H1 (cell line): ENCODE data around the gene SLC4A1AP. TPM values are rescaled to one million over a fixed set of nuclear protein-coding genes. Genes with fewer than 3 reads are reported as not detected.

Experiments used
- ASH2L ChIP-seq: fragments of 200-600, 300-600 bp; sonication (generic); IDR thresholded peaks from one replicate; pipeline ENCODE4 v1.7.1; 2017; ENCODE audit warnings: low read length
- ATF3 ChIP-seq: IDR thresholded peaks from 2 replicates; pipeline ENCODE4 v1.6.1; 2011; ENCODE audit warnings: low read depth, mild to moderate bottlenecking, low read length; ENCODE audit not compliant: insufficient read depth
- BACH1 ChIP-seq: IDR thresholded peaks from 2 replicates; pipeline ENCODE4 v1.6.1; 2012; ENCODE audit warnings: low read length, improper control_type of control experiment
- CBX5 ChIP-seq: fragments of 300-800, 300-1000 bp; sonication (generic); IDR thresholded peaks from 2 replicates; pipeline ENCODE4 v1.7.1; 2016; ENCODE audit warnings: antibody characterized with exemption, low read length, low read depth
- CHD1 ChIP-seq: IDR thresholded peaks from 2 replicates; pipeline ENCODE4 v1.6.1; 2012; ENCODE audit warnings: low read depth, low read length, improper control_type of control experiment
- CREB1 ChIP-seq: IDR thresholded peaks from 2 replicates; pipeline ENCODE4 v1.6.1; 2012; ENCODE audit warnings: inconsistent platforms
- HDAC2 ChIP-seq, 2 experiments: fragments of 300-600 bp in 1 of 2; sonication (generic) in 1 of 2; IDR thresholded peaks; 2 replicates each; pipeline ENCODE4 v1.6.1; 2011 to 2012; ENCODE audit warnings: low read depth in 2 of 2, low read length in 2 of 2, mild to moderate bottlenecking in 2 of 2, moderate library complexity in 2 of 2, borderline replicate concordance in 1 of 2, inconsistent platforms in 1 of 2
- JUN ChIP-seq: IDR thresholded peaks from 2 replicates; pipeline ENCODE4 v1.6.1; 2011; ENCODE audit warnings: low read depth, mild to moderate bottlenecking, improper control_type of control experiment, low read length
- NANOG ChIP-seq: IDR thresholded peaks from 2 replicates; pipeline ENCODE4 v1.6.1; 2011; ENCODE audit warnings: low read length, low read depth, mild to moderate bottlenecking, inconsistent platforms; ENCODE audit not compliant: insufficient read depth, poor library complexity, severe bottlenecking
- NRF1 ChIP-seq: IDR thresholded peaks from 2 replicates; pipeline ENCODE4 v1.6.1; 2011; ENCODE audit warnings: mild to moderate bottlenecking, low read depth, low read length, improper control_type of control experiment
- PHF8 ChIP-seq: fragments of 200-600 bp; sonication (generic); conservative IDR thresholded peaks from 2 replicates; pipeline ENCODE4 v1.7.1; 2012; ENCODE audit warnings: low read depth, mild to moderate bottlenecking, inconsistent platforms, low read length, moderate library complexity
- POU5F1 ChIP-seq: IDR thresholded peaks from 2 replicates; pipeline ENCODE4 v1.6.1; 2011; ENCODE audit warnings: low read depth, mild to moderate bottlenecking, low read length, moderate library complexity
- RXRA ChIP-seq: IDR thresholded peaks from 2 replicates; pipeline ENCODE4 v1.6.1; 2011; ENCODE audit warnings: low read depth, mild to moderate bottlenecking, low read length, moderate library complexity; ENCODE audit not compliant: insufficient read depth
- SIN3A ChIP-seq, 2 experiments: IDR thresholded peaks in 1 of 2; conservative IDR thresholded peaks in 1 of 2; 2 replicates each; pipeline ENCODE4 v1.6.1; 2011 to 2012; ENCODE audit warnings: low read length in 2 of 2, improper control_type of control experiment in 1 of 2, low read depth in 1 of 2, mild to moderate bottlenecking in 1 of 2
- SIRT6 ChIP-seq: IDR thresholded peaks from one replicate; pipeline ENCODE4 v1.7.1; 2012; ENCODE audit warnings: low read length, inconsistent platforms
- SIX5 ChIP-seq: IDR thresholded peaks from 2 replicates; pipeline ENCODE4 v1.6.1; 2011; ENCODE audit warnings: mild to moderate bottlenecking, low read depth, low read length
- SP2 ChIP-seq: IDR thresholded peaks from 2 replicates; pipeline ENCODE4 v1.6.1; 2012; ENCODE audit warnings: mild to moderate bottlenecking, low read length, inconsistent platforms
- SP4 ChIP-seq: IDR thresholded peaks from 2 replicates; pipeline ENCODE4 v1.6.1; 2012; ENCODE audit warnings: low read length, inconsistent platforms
- SRF ChIP-seq: IDR thresholded peaks from 2 replicates; pipeline ENCODE4 v1.6.1; 2011; ENCODE audit warnings: mild to moderate bottlenecking, low read depth, low read length, moderate library complexity
- SUZ12 ChIP-seq: fragments of 200-600 bp; sonication (generic); IDR thresholded peaks from 2 replicates; pipeline ENCODE4 v1.6.1; 2012; ENCODE audit warnings: mild to moderate bottlenecking, inconsistent platforms, low read length, moderate library complexity, mixed read lengths
- TAF7 ChIP-seq: optimal IDR thresholded peaks from 2 replicates; pipeline ENCODE3; 2011; ENCODE audit warnings: low read depth, mild to moderate bottlenecking, inconsistent platforms, low read length, moderate library complexity, borderline replicate concordance
- USF2 ChIP-seq: IDR thresholded peaks from 2 replicates; pipeline ENCODE4 v1.6.1; 2011; ENCODE audit warnings: low read length, improper control_type of control experiment
- polyA plus RNA-seq, 7 experiments: library from polyadenylated mRNA; depleted of rRNA in 3 of 7; stranded (reverse) in 5 of 7; unstranded in 2 of 7; fragments of >200 nt in 5 of 7; fragments of 200-250 nt in 2 of 7; gene quantifications; 1 replicate in 5 of 7; 2 replicates in 1 of 7; 4 replicates in 1 of 7; pipeline versions ENCODE4 v1.2.1 to v1.2.3, GENCODE V29; 2011 to 2013; ENCODE audit warnings: missing spikeins in 2 of 7, mixed read lengths in 2 of 7
- total RNA-seq: library from RNA; stranded (reverse); fragmentation: NEBNext Ultra II Directional; extraction: Animal tissue kit (Norgen Biotek cat#: 25700); gene quantifications from 2 replicates; pipeline ENCODE4 v1.2.1, GENCODE V29; 2021

The SLC4A1AP gene
- total and polyA plus RNA-seq, 2 of the 8 experiments (the other 6 are each of a cell fraction or from before 2014, with no cell fraction given), result 8.1 to 18.4 TPM

- no peak for TF ChIP-seq SP2
- TF ChIP-seq HDAC2 (IDR thresholded peaks at IDR 0.05; ENCODE audit: borderline replicate concordance in 1 of 2, low read depth in 2 of 2, low read length in 2 of 2), result no peak
- peak; percentile 76 for TF ChIP-seq PHF8
- no peak for TF ChIP-seq TAF7
- no peak for TF ChIP-seq ATF3
- TF ChIP-seq NANOG, result no peak
- no peak for TF ChIP-seq CBX5
- no peak for TF ChIP-seq BACH1
- no peak for TF ChIP-seq SP4
- TF ChIP-seq SUZ12, result peak; percentile 50; the same call in 1 of the 2 replicates
- no peak for TF ChIP-seq SIX5
- no peak for TF ChIP-seq SRF
- TF ChIP-seq CHD1, result no peak
- TF ChIP-seq SIN3A (conservative IDR thresholded peaks at IDR 0.05 in 1 of 2, IDR thresholded peaks at IDR 0.05 in 1 of 2; ENCODE audit: low read depth in 1 of 2, low read length in 2 of 2), result 0 out of 4 replicates have a peak, but pooled peaks of 1 of the 2 experiments have one; percentile 40
- TF ChIP-seq RXRA, result no peak
- TF ChIP-seq JUN, result no peak
- TF ChIP-seq NRF1, result no peak
- no peak for TF ChIP-seq CREB1
- peak; percentile 86 for TF ChIP-seq ASH2L
- no peak for TF ChIP-seq USF2
- no peak for TF ChIP-seq SIRT6
- no peak for TF ChIP-seq POU5F1
Measured at GRCh38 chr2:27735263-27735904, 71.7 kb downstream of the SLC4A1AP start (continued).
